H9 (cell line): ENCODE results near the gene SETD3. TPM values are rescaled to one million over a fixed set of nuclear protein-coding genes. Genes with fewer than 3 reads are reported as not detected.

Experiments
- DNase-seq: peaks from one replicate; pipeline ENCODE4 v3.0.0-alpha.2; 2017
- H2AFZ ChIP-seq: one replicate; pipeline ENCODE4 v1.6.1; 2013; ENCODE audit warnings: mild to moderate bottlenecking, low read length, control low read depth, moderate library complexity
- H2AK5ac ChIP-seq: 2 replicates; pipeline ENCODE4 v1.6.1; 2013; ENCODE audit warnings: low read length, control low read depth, mixed read lengths; ENCODE audit not compliant: insufficient read length
- H2BK120ac ChIP-seq: one replicate; pipeline ENCODE4 v1.6.1; 2013; ENCODE audit warnings: low read depth, mild to moderate bottlenecking, low read length, control low read depth, inconsistent platforms; ENCODE audit not compliant: poor library complexity, severe bottlenecking
- H2BK12ac ChIP-seq: 2 replicates; pipeline ENCODE4 v1.6.1; 2013; ENCODE audit warnings: low read length, control low read depth, mixed read lengths, low read depth; ENCODE audit not compliant: insufficient read length
- H2BK15ac ChIP-seq: 2 replicates; pipeline ENCODE4 v1.6.1; 2013; ENCODE audit warnings: low read depth, low read length, control low read depth
- H2BK20ac ChIP-seq: one replicate; pipeline ENCODE4 v1.6.1; 2013; ENCODE audit warnings: low read depth, mild to moderate bottlenecking, low read length, control low read depth, inconsistent platforms; ENCODE audit not compliant: poor library complexity, severe bottlenecking
- H2BK5ac ChIP-seq: 2 replicates; pipeline ENCODE4 v1.6.1; 2013; ENCODE audit warnings: low read length, control low read depth, mixed read lengths; ENCODE audit not compliant: insufficient read length
- H3K14ac ChIP-seq: 2 replicates; pipeline ENCODE4 v1.6.1; 2013; ENCODE audit warnings: low read length, control low read depth; ENCODE audit not compliant: insufficient read depth
- H3K18ac ChIP-seq: 2 replicates; pipeline ENCODE4 v1.6.1; 2013; ENCODE audit warnings: low read depth, mild to moderate bottlenecking, mixed read lengths, low read length, control low read depth; ENCODE audit not compliant: insufficient read length
- H3K23ac ChIP-seq: 2 replicates; pipeline ENCODE4 v1.6.1; 2013; ENCODE audit warnings: low read length, control low read depth, mixed read lengths, low read depth; ENCODE audit not compliant: insufficient read length
- H3K23me2 ChIP-seq: 2 replicates; pipeline ENCODE4 v1.6.1; 2013; ENCODE audit warnings: low read depth, mild to moderate bottlenecking, mixed read lengths, low read length, control low read depth; ENCODE audit not compliant: insufficient read length, poor library complexity, severe bottlenecking
- H3K27ac ChIP-seq: 2 replicates; pipeline ENCODE4 v1.5.1; 2013; ENCODE audit warnings: low read length, control low read depth, mixed read lengths, low read depth; ENCODE audit not compliant: insufficient read length
- H3K27me3 ChIP-seq: 2 replicates; pipeline ENCODE4 v1.6.1; 2013; ENCODE audit warnings: low read length, control low read depth, inconsistent platforms; ENCODE audit not compliant: insufficient read depth
- H3K4ac ChIP-seq: 2 replicates; pipeline ENCODE4 v1.6.1; 2013; ENCODE audit warnings: low read depth, mild to moderate bottlenecking, control low read depth, inconsistent platforms, low read length, moderate library complexity
- H3K4me1 ChIP-seq: 2 replicates; pipeline ENCODE4 v1.6.1; 2013; ENCODE audit warnings: low read length, control low read depth, inconsistent platforms; ENCODE audit not compliant: insufficient read depth
- H3K4me2 ChIP-seq: 2 replicates; pipeline ENCODE4 v1.6.1; 2013; ENCODE audit warnings: low read length, control low read depth, mixed read lengths; ENCODE audit not compliant: insufficient read length, insufficient read depth
- H3K56ac ChIP-seq: 2 replicates; pipeline ENCODE4 v1.6.1; 2013; ENCODE audit warnings: low read depth, mild to moderate bottlenecking, mixed read lengths, low read length, control low read depth; ENCODE audit not compliant: insufficient read length
- H3K79me1 ChIP-seq: 2 replicates; pipeline ENCODE4 v1.6.1; 2013; ENCODE audit warnings: low read depth, mild to moderate bottlenecking, moderate library complexity, low read length, control low read depth, inconsistent platforms; ENCODE audit not compliant: insufficient read depth, poor library complexity, severe bottlenecking
- H3K79me2 ChIP-seq: 2 replicates; pipeline ENCODE4 v1.6.1; 2013; ENCODE audit warnings: low read length, control low read depth, inconsistent platforms; ENCODE audit not compliant: insufficient read depth
- H3K9ac ChIP-seq: 2 replicates; pipeline ENCODE4 v1.6.1; 2013; ENCODE audit warnings: low read length, control low read depth, mixed read lengths; ENCODE audit not compliant: insufficient read length; ENCODE audit errors: extremely low read depth
- H3K9me3 ChIP-seq: one replicate; pipeline ENCODE4 v1.6.1; 2013; ENCODE audit warnings: low read depth, low read length, inconsistent platforms; ENCODE audit not compliant: control insufficient read depth
- H3T11ph ChIP-seq: one replicate; pipeline ENCODE4 v1.6.1; 2013; ENCODE audit warnings: mild to moderate bottlenecking, low read length, control low read depth, inconsistent platforms
- H4K20me1 ChIP-seq: one replicate; pipeline ENCODE4 v1.6.1; 2013; ENCODE audit not compliant: control insufficient read depth, insufficient read length, insufficient read depth
- H4K5ac ChIP-seq: 2 replicates; pipeline ENCODE4 v1.6.1; 2013; ENCODE audit warnings: low read depth, mild to moderate bottlenecking, mixed read lengths, low read length, control low read depth; ENCODE audit not compliant: insufficient read length
- H4K8ac ChIP-seq: replicated peaks from 2 replicates; pipeline ENCODE4 v1.6.1; 2013; ENCODE audit warnings: low read length, control low read depth, mixed read lengths, low read depth; ENCODE audit not compliant: insufficient read length
- H4K91ac ChIP-seq: 2 replicates; pipeline ENCODE4 v1.6.1; 2013; ENCODE audit warnings: low read depth, mild to moderate bottlenecking, moderate library complexity, mixed read lengths, low read length, control low read depth; ENCODE audit not compliant: insufficient read length
- H3K27ac Mint-ChIP-seq, 3 experiments: 2 replicates in 2 of 3; 3 replicates in 1 of 3; pipeline ENCODE4 v1.8.0; 2020 to 2021; ENCODE audit warnings: mixed read lengths in 3 of 3, mild to moderate bottlenecking in 1 of 3, moderate library complexity in 1 of 3
- H3K27me3 Mint-ChIP-seq: 2 replicates; pipeline ENCODE4 v1.8.0; 2021; ENCODE audit warnings: low read depth, mild to moderate bottlenecking, moderate library complexity, mixed read lengths
- H3K36me3 Mint-ChIP-seq, 3 experiments: 2 replicates in 2 of 3; 3 replicates in 1 of 3; pipeline ENCODE4 v1.8.0; 2020 to 2021; ENCODE audit warnings: low read depth in 3 of 3, mixed read lengths in 3 of 3; ENCODE audit not compliant: insufficient read depth in 1 of 3
- H3K4me1 Mint-ChIP-seq, 2 experiments: 2 replicates each; pipeline ENCODE4 v1.8.0; 2020; ENCODE audit warnings: mixed read lengths in 2 of 2
- H3K4me3 Mint-ChIP-seq, 2 experiments: 2 replicates in 1 of 2; 3 replicates in 1 of 2; pipeline ENCODE4 v1.8.0; 2020 to 2021; ENCODE audit warnings: mild to moderate bottlenecking in 2 of 2, mixed read lengths in 2 of 2, moderate library complexity in 1 of 2
- H3K9me3 Mint-ChIP-seq, 2 experiments: 2 replicates in 1 of 2; 3 replicates in 1 of 2; pipeline ENCODE4 v1.8.0; 2020; ENCODE audit warnings: mild to moderate bottlenecking in 2 of 2, mixed read lengths in 2 of 2, moderate library complexity in 1 of 2
- WGBS: extraction: QIAGEN DNeasy Blood & Tissue Kit; methylation state at CpG from one replicate; pipeline ENCODE4 v1.1.7; 2013; ENCODE audit warnings: missing lambda C conversion rate, low lambda C conversion rate, mixed read lengths; ENCODE audit not compliant: insufficient read length; ENCODE audit errors: extremely low coverage; 5-methylcytosine and 5-hydroxymethylcytosine counted together
- total RNA-seq: library from RNA; stranded (reverse); gene quantifications from 2 replicates; pipeline ENCODE4 v1.2.1, GENCODE V29; 2021
- TF ChIP-seq, protein P1 (sequence below): fragments of 200-600 bp; sonication (generic); conservative IDR thresholded peaks from 3 replicates; pipeline ENCODE4 v1.8.0; 2021; ENCODE audit warnings: antibody characterized with exemption, mild to moderate bottlenecking

Gene SETD3
- total RNA-seq, 1 experiment from 2014 or later: 56.7 TPM

DNA sequence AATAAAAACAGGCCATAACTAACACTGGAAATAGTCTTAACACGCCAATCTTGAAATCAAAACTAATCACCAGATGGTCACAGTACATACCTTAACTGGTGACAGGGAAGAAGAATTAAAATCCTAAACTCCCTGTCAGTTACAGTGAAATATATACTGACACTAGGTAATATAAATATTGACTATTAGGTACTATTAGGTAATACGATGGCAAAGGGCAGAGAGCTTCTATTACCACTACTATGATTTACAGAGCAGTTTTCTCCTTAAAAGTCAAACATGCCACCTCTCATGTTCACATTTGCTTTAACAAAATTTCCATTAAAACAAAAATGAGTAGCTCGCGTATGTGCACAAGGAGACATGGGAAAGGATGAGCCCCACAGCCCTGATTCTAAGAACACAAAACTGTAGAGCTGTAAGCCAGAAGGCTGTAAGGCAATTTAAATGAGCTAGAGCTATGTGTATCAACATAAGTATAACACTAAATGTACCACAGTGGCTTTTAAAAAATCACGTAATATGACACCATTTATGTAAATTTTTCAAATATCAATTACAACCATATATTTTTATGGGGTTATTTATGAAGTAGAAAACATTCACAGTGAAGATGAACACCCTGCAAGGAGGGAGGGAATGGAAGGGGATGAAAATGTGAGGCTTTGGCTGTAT lies 19.1 kb downstream of the SETD3 start:
- no peaks in the 10 kb centered on the region for H3K9me3 ChIP-seq
- no CpG with 5 or more reads among the region's 5 CpGs for WGBS

More for the DNA sequence above, 19.1 kb downstream of the SETD3 start:
- Mint-ChIP-seq H3K4me1 (peaks cover 36 to 41% of the 10 kb centered on the region in 2 experiments), H3K27me3 (no peaks in the 10 kb centered on the region), H3K36me3 (peaks cover 8 to 44% (median 41%) of the 10 kb centered on the region in 3 experiments; a peak in 6 of 7 replicates), H3K9me3 (no peaks in the 10 kb centered on the region), H3K27ac (peak overlapping the region; percentile 35 to 95 (median 74); a peak in 4 of 7 replicates), H3K4me3 (no peak overlapping the region)
- Histone ChIP-seq H2BK15ac (no peak overlapping the region), H3K23me2 (no peaks in the 10 kb centered on the region), H3K79me1 (peaks cover 5% of the 10 kb centered on the region), H3K14ac (no peak overlapping the region), H3T11ph (no peak overlapping the region), H2AFZ (no peak overlapping the region), H3K23ac (no peak overlapping the region), H4K20me1 (no peaks in the 10 kb centered on the region), H3K27me3 (no peaks in the 10 kb centered on the region), H2BK20ac (no peak overlapping the region), H3K79me2 (no peaks in the 10 kb centered on the region; the same call in 1 of the 2 replicates), H2BK5ac (no peak overlapping the region), H3K56ac (no peak overlapping the region), H3K4me1 (peaks cover 8% of the 10 kb centered on the region; the same call in 1 of the 2 replicates), H2BK120ac (no peak overlapping the region), H2BK12ac (no peak overlapping the region), H2AK5ac (no peak overlapping the region), H3K18ac (no peak overlapping the region), H3K27ac (no peak overlapping the region), H4K8ac (no peak overlapping the region), H3K4ac (no peak overlapping the region), H4K91ac (no peak overlapping the region), H3K9ac (no peak overlapping the region), H3K4me2 (no peak overlapping the region), H4K5ac (no peak overlapping the region)
- no peak for DNase-seq
- TF ChIP-seq, protein P1, sequence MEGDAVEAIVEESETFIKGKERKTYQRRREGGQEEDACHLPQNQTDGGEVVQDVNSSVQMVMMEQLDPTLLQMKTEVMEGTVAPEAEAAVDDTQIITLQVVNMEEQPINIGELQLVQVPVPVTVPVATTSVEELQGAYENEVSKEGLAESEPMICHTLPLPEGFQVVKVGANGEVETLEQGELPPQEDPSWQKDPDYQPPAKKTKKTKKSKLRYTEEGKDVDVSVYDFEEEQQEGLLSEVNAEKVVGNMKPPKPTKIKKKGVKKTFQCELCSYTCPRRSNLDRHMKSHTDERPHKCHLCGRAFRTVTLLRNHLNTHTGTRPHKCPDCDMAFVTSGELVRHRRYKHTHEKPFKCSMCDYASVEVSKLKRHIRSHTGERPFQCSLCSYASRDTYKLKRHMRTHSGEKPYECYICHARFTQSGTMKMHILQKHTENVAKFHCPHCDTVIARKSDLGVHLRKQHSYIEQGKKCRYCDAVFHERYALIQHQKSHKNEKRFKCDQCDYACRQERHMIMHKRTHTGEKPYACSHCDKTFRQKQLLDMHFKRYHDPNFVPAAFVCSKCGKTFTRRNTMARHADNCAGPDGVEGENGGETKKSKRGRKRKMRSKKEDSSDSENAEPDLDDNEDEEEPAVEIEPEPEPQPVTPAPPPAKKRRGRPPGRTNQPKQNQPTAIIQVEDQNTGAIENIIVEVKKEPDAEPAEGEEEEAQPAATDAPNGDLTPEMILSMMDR: no peak
